Bronchial epithelial cell (primary cell): ENCODE data around the gene ENTPD1. TPM values are rescaled to one million over a fixed set of nuclear protein-coding genes. Genes with fewer than 3 reads are reported as not detected.
"Not testable (repeated sequence)": the region's sequence is repeated elsewhere in the genome, so short reads cannot be mapped to it uniquely, and the experiment has no call there.

ENCODE experiments used
- DNase-seq: peaks from one replicate; pipeline ENCODE4 v3.0.0-alpha.2; 2010; ENCODE audit warnings: low read depth
- FAIRE-seq: peaks from 2 replicates; lab custom pipeline; 2011; peaks lifted over from hg19 to GRCh38; lab: Jason Lieb, UNC
- H3K27me3 ChIP-seq: 2 replicates; pipeline ENCODE4 v1.5.1; 2011; ENCODE audit warnings: low read length; ENCODE audit not compliant: control insufficient read depth, insufficient read depth
- H3K36me3 ChIP-seq: 2 replicates; pipeline ENCODE4 v1.5.1; 2011; ENCODE audit warnings: low read length; ENCODE audit not compliant: control insufficient read depth, insufficient read depth
- H3K4me3 ChIP-seq: 2 replicates; pipeline ENCODE4 v1.5.1; 2011; ENCODE audit warnings: mild to moderate bottlenecking, low read depth, low read length, control low read depth
- total RNA-seq: library from RNA; depleted of rRNA; stranded (reverse); fragments of >200 nt; gene quantifications from 2 replicates; pipeline ENCODE4 v1.2.1, GENCODE V29; 2014
- TF ChIP-seq, protein P1 (sequence below): IDR thresholded peaks from 2 replicates; pipeline ENCODE4 v1.5.1; 2011; ENCODE audit warnings: mild to moderate bottlenecking, moderate library complexity, low read length, control low read depth, inconsistent platforms; ENCODE audit not compliant: insufficient read depth, severe bottlenecking

Gene ENTPD1
- total RNA-seq, 1 donor from 2014 or later = not detected

DNA sequence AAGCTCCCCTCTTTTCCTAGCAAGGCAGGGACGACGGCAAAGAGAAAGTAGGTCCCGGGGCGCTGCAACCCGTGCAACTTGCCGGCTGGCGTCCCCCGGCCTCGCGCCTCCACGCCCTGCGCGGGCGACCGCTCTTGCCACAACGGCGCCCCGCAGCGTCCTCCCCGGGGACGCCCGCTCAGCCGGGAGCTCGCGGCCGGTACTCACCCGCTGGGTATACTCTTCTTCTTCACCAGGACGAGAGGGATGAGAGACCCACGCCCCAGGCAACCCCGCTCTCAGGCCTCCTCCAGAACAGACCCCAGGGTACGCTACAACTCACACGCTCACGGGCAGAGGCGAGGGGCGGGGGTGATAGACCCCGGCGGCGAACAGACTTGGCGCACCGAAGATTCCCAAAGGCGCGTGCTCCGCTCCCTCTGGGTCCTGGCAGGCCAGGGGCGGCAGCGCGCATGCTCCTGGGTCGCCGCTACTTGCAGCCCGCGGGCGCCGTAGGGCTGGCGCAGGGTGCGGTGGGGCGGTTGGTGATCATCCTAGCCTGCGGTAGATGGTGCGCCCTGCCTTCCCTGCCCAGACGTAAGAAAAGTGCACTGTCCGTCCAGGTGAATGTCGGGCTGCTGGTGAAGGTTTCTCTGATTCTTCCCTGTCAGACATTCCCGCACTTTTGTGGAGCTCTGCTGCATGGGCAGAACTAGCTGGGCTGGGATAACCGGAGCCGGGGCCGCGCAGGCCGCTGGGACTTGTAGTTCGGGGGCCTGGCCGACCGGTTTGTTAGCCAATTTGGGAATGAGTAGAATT lies 151.7 kb downstream of the ENTPD1 start, which contains the start of gene CC2D2B:
Gene CC2D2B (plus strand): TSS at position 520 of the 798 bp plus-strand sequence. CDS start 3,349 bp downstream, outside the sequence.
- TF ChIP-seq, protein P1, sequence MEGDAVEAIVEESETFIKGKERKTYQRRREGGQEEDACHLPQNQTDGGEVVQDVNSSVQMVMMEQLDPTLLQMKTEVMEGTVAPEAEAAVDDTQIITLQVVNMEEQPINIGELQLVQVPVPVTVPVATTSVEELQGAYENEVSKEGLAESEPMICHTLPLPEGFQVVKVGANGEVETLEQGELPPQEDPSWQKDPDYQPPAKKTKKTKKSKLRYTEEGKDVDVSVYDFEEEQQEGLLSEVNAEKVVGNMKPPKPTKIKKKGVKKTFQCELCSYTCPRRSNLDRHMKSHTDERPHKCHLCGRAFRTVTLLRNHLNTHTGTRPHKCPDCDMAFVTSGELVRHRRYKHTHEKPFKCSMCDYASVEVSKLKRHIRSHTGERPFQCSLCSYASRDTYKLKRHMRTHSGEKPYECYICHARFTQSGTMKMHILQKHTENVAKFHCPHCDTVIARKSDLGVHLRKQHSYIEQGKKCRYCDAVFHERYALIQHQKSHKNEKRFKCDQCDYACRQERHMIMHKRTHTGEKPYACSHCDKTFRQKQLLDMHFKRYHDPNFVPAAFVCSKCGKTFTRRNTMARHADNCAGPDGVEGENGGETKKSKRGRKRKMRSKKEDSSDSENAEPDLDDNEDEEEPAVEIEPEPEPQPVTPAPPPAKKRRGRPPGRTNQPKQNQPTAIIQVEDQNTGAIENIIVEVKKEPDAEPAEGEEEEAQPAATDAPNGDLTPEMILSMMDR = peak; percentile 33
- no peaks in the 10 kb centered on the region for H3K27me3 ChIP-seq
- no peak for FAIRE-seq
- H3K4me3 ChIP-seq = peak within 1 kb of the TSS; percentile 51
- DNase-seq = peak; percentile 74
- H3K36me3 ChIP-seq = peaks cover 2% of the 10 kb centered on the region

DNA sequence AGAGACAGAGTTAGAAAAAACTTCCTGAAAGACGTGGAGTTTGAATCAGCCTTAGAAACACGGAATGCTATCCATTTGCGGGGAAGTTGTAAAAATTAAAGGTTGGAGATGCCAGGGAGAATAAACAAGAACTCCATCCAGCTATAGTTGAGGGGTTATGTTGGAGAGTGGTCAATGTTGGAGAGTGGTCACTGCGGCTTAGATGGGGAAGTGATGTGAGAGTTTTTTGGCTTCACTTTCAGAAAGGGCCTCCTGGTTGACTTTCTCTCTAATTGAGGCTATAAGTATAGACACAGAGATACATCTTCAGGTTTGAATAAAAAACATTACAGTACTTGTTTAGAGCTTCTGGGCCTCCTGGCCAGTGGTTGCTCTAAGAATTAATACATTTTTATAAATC lies 152.5 kb downstream of the ENTPD1 start:
- Histone ChIP-seq H3K27me3 (no peaks in the 10 kb centered on the region), H3K4me3 (no peak overlapping the region)
- FAIRE-seq = no peak

DNA sequence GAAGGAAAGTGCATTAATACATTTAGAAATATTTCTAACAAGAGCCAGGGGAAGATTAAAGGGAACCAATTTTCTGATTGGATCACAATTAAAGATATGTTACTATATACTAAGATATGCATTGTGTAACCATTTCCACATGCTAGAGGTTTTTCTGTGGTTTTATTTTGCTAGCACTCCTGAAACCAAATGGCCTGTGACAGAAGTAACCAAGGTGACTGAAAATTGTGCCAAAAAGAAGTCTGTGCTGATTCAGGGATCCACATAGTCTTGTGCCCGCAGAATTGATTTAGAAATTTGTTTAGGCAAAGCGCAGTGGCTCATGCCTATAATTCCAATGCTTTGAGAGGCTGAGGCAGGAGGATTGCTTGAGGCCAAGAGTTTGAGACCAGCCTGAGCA lies 153.6 kb downstream of the ENTPD1 start:
- FAIRE-seq (no peak), DNase-seq (no peak)
- Histone ChIP-seq H3K36me3 (no peaks in the 10 kb centered on the region), H3K4me3 (no peak overlapping the region), H3K27me3 (no peaks in the 10 kb centered on the region)
- TF ChIP-seq, protein P1 = no peak

More for the DNA sequence above, 152.5 kb downstream of the ENTPD1 start:
- no peak for DNase-seq
- H3K36me3 ChIP-seq = peaks cover under 1% of the 10 kb centered on the region
- TF ChIP-seq, protein P1 = no peak

DNA sequence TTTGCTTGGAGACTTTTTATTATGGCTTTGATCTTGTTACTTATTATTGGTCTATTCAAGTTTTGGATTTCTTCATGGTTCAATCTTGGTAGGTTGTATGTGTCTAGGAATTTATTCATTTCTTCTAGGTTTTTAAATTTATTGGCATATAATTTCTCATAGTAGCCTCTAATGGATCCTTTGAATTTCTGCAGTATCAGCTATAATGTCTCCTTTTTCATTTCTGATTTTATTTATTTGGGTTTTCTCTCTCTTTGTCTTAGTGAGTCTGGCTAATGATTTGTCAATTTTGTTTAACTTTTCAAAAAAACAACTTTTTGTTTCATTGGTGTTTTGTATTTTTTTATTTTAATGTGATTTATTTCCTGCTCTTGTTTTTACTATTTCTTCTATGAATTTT lies 160.1 kb downstream of the ENTPD1 start:
- not testable (repeated sequence) for FAIRE-seq, H3K27me3 ChIP-seq

More for the DNA sequence above, 160.1 kb downstream of the ENTPD1 start:
- not testable (repeated sequence) for H3K36me3 ChIP-seq, DNase-seq, H3K4me3 ChIP-seq

Other genes starting within 250 kb of the ENTPD1 start
- under 0.01 and 0.13 TPM in 2 replicates for gene SORBS1, start 194.8 kb upstream of the ENTPD1 start, total RNA-seq
- 53.8 and 68.4 TPM in 2 replicates for gene ALDH18A1, start 99.5 kb upstream of the ENTPD1 start, total RNA-seq
- gene TCTN3, start 62.2 kb upstream of the ENTPD1 start, total RNA-seq = 16.8 and 19.5 TPM in 2 replicates
- gene CC2D2B, start 151.8 kb downstream of the ENTPD1 start, total RNA-seq = not detected in 2 replicates